UCSD-AML1 (cell line): ENCODE results near the gene MINK1.
"Not testable (repeated sequence)": the region's sequence is repeated elsewhere in the genome, so short reads cannot be mapped to it uniquely, and the experiment has no call there.

Source experiments
- DNase-seq: peaks from one replicate; lab custom pipeline; 2025; ENCODE audit not compliant: unreplicated experiment; lab: John Stamatoyannopoulos, UW

MINK1 gene

DNA sequence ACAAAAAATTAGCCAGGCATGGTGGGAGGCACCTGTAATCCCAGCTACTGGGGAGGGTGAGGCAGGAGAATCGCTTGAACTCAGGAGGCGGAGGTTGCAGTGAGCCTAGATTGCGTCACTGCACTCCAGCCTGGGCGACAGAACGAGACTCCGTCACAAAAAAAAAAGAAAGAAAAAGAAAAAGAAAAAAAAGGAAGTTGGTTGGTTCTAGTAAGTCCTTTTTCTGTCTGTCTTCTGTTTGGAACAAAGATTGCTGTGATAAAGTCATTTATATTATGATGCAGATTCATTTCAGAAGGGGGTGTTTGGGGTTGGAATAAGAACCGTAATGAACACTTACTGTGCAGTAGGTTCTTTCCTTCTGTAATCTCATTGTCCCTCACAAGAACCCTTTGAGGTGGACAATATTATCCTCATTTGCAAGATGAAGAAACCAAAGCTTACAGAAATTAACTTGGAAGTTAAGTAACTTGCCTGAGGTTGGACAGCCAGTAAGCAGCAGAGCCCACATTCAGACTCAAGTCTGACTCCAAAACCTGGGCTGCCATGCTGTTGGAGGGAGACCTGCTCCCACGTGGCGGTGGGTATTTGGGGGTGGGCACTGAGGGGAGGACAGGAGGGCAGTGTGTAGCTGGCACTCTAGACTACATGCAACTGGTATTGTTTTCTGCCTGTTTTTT, 10.3 kb downstream of the MINK1 start:
- no peak for DNase-seq

DNA sequence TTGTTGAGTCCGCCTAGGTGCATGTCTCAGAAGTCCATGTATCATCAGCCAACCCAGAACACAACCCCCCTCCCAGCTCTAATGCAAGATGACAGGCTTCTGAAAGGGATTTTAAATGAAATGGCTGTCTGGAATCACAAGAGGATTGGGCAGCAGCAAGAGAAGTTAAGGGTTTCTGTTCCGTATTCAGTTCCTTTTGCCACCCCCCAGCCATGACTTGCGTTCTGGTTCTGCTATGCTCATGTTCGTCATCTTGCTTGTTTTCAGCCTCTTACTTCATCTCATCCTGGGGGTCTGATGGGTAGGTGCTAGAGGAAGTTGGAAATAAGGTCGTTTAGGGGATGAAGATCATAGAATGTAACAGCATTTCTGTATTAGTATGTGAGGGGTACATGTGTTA, 12.0 kb downstream of the MINK1 start:
- DNase-seq = no peak

DNA sequence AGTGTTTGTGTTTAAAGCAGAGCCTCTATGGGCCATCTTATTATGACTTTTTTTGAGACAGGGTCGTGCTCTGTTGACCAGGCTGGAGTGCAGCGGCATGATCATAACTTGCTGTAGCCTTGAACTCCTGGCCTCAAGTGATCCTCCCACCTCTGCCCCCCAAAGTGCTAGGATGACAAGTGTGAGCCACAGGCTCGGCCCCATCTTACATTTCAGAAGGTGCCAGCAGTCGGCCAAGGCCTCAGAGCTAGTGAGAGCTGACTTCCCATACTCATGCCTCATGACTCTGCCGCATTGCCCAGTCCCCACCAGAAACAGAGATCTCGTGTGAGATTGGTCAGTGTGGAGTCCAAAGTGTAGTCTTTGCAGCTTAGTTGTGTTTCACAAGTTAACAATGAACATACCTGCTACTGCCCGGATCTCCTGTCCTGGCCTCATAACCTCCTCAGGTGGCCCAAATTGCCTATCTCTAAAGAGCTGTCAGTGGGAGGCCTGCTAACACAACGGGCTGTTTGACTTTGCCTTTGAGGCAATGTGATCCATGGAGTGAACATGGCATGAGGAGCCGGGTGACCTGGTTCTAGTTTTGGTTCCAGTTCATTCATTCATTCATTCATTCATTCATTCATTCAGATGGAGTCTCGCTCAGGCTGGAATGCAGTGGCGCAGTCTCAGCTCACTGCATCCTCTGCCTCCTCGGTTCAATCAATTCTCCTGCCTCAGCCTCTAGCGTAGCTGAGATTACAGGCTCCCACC, 13.7 kb downstream of the MINK1 start:
- DNase-seq = no peak

DNA sequence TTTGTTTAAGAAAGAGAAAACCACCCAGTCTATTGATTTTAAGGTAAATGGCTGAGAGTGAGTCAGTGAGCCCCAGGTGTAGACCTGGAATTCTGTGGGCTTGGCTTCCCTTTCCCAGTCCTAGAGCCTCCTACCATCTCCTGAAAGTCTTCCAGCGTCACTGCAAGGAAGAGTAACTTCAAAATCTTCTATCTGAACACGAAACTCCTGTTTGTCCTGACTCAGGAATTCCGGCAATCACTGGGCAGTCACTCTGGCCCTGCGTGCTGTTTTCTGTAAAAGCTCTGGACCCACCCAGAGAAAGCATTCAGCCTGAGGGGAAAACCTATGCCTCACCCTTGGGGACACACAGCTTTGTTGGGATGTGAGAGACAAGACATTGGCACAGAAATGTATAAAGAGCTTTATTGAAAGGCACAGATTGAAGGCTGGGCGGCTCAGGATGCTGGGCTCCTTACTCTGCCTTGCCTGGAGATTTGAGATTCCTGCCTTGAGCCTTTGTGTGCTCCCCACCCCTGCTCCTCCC, 15.9 kb downstream of the MINK1 start:
- DNase-seq = no peak

DNA sequence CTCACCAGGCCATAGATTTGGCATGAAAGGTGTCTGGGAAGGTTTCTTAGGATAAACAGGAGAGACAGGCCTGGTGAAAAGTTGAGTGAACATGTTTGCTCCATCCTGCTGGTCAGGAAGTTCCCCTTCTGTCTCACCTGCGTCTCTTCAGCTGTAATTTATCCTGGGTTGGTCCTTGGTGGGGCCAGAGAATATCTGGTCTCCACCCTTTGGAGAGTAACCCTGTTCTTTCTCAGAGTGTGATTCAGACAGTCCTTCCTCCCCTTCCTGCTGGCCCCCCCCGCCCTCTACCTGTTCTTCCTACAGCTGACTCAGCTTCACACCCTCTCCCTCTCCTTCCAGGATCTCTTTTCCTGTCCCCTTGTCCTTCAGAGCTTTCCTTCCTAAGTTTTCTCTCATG, 17.1 kb downstream of the MINK1 start:
- DNase-seq = no peak

DNA sequence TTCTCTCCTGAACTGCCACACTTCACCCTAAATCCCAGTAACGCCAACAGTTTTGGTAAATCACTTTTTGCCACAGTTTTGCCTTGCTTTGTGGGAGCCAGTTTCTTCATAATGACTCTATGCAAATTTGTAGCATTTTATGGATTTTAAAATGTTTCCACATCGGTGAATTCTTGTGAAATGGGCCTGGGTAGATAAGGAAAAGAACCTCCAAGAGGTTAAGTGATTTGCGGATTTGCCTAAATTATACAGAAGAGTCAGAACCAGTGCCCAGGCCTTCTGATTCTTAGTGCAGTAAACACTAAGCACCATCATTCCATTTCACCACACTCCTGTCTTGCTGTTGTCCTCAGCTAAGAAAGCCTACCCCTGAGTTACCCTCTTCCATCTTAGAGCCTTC, 17.9 kb downstream of the MINK1 start:
- no peak for DNase-seq

GRCh38 chr17:4852567-4853207, 19.5 kb downstream of the MINK1 start:
- no peak for DNase-seq

GRCh38 chr17:4853208-4853671, 20.1 kb downstream of the MINK1 start:
- no peak for DNase-seq

DNA sequence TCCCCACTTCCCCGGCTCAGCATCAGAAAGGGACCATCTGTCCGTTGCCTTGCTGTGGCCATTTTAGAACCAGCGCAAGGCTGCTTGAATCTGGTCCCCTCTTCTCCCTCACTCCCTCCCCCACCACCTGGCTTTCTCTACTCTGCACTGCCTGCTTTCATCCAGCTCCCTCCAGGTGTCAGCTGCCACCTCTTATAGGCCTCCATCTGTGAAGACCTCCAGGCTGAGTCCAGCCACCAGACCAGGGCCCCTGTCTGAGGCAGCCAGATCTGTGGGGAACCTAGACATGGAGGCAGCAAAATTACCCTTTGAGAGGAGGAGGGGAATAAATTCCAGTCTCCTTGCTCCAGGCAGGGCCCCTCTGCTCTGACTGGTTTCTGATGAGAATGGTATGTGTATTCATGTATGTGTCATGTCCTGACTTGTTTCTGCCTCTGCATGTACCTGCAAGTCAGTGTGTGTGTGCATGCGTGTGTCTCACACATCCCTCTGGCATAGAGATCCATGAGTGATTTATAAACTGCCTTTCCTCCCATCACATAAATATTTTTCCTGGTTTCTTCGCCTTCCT, 21.1 kb downstream of the MINK1 start:
- no peak for DNase-seq

DNA sequence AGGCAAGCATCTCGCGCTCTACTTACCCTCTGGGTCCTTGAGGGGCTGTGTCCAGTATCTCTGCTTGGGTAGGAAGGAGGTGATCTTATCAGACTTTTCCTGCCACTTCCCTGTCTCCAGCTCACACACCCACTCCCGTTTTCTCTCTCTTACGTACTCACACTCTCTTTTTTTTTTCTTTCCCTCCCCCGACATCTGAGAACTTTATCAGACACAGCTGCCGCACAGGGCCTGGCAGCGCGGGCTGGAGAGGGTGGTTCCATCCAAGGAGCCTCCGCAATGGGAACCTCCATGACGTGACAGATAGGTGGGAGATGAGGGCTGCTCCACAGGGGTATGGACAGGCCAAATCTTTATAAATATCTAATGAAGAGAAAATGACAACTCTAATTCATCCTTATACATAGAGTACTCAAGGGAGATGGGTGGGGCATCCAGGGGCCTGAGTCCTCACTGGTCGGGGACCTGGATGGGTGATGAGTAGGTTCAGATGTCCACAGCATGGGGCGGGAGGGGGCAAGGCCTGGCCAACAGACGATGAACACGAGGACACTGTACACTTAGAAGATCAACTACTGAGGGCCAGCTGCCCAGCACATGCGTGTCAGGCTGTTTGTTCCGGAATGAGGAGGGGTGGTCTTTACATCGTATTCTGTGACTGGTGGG, 23.3 kb downstream of the MINK1 start:
- DNase-seq = no peak

GRCh38 chr17:4856937-4857314, 23.8 kb downstream of the MINK1 start:
- DNase-seq = no peak

- not testable (repeated sequence) for DNase-seq
Measured at GRCh38 chr17:4857347-4857746, 24.2 kb downstream of the MINK1 start.

- DNase-seq = no peak
Measured at GRCh38 chr17:4858068-4858881, 25.1 kb downstream of the MINK1 start.

DNA sequence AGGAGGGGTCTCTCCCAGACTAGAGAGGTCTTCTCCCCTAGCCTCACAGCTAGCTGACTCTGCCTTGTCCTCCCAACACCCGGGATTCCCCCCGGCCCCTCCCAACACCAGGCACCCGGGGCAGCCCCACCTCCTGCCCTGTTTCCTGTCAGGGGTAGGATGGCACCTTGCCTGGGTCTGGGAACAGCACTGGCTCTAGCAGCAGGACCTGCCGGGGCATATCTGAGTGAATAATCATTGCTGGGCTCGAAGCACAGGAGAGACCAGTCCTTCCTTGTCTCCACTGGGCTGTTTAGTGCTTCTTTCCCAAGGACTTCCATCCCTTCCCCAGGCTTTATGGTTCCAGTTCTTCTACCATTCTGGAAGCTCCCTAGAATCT, 25.7 kb downstream of the MINK1 start:
- no peak for DNase-seq

GRCh38 chr17:4859816-4860625, 26.9 kb downstream of the MINK1 start:
- no peak for DNase-seq

DNA sequence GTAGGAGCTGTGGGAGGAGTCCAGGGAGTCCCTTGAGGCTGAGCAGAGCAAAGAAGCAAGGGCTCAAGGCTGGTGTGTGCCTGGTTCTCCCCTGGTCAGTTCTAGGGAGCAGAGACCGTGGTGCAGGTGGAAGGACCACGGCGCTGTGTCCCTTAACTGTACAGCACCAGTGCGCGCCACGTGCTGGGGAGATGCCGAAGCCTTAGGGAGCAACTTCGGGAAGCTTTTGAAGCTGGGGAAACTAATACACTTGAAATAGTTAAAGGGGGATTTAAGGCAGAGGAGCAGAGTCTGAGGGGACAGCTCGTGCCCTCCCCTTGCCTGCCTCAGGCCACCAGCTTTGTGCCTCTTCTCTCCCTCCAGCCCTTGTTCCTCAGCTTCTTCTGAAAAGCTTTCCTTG, 27.5 kb downstream of the MINK1 start:
- DNase-seq = no peak

DNA sequence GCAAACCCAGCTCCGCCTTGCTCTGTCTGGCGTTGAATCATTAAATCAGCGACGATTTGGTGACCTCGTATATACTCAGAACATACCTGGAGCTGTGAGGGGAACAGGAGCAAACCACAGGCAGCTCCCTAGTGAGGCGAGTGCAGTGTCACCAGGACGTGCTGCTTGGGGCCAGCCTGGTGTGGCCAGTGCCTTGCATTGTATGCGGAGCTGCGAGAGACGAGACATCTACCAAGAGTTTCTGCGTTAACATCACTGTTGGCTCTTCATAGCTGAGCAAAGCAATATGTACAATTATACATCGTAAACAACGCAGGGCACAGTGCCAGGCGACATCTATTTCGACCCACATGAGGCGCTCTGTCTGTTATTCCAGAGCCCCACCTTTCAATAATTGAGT, 27.9 kb downstream of the MINK1 start:
- DNase-seq = no peak

- no peak for DNase-seq
Measured at GRCh38 chr17:4862720-4863119, 29.6 kb downstream of the MINK1 start.

DNA sequence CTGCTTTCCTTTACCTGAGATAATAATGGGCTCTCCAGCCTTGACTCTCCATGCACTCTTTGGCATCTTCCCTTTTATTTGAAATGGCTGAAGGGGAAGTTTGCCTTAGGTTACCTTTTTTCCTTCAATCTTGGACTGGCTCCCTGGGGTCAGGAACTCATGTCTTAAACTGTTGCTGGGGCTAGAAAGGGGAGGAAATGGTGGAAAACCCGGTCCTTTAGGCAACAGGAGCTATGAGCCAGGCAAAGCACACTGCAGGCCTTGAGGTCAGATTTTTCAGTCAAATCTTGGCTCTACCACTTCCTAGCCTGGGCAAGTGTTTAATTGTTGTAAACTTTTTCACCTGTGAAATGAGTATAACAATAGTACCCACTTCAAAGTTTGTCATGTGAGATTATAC, 30.2 kb downstream of the MINK1 start:
- DNase-seq = no peak
